Loucy (cell line): ENCODE results near the gene LANCL1.
"Not testable (repeated sequence)": the region's sequence is repeated elsewhere in the genome, so short reads cannot be mapped to it uniquely, and the experiment has no call there.

Source experiments
- H2AFZ ChIP-seq: fragments of 200-600 bp; sonication (generic); 2 replicates; pipeline ENCODE4 v1.6.0; 2016; ENCODE audit warnings: antibody characterized with exemption, mild to moderate bottlenecking, low read length, moderate library complexity
- H3F3A ChIP-seq: fragments of 200-600 bp; 2 replicates; pipeline ENCODE4 v1.6.0; 2016; ENCODE audit warnings: antibody characterized with exemption, low read depth, mild to moderate bottlenecking
- H3K27me3 ChIP-seq: fragments of 200-600 bp; sonication (generic); 2 replicates; pipeline ENCODE4 v1.6.1; 2014; ENCODE audit warnings: low read length, mild to moderate bottlenecking; ENCODE audit not compliant: insufficient read depth, poor library complexity, severe bottlenecking
- H3K36me3 ChIP-seq: fragments of 200-600 bp; sonication (generic); 2 replicates; pipeline ENCODE4 v1.6.1; 2016; ENCODE audit warnings: low read length; ENCODE audit not compliant: insufficient read depth
- H3K4me1 ChIP-seq: fragments of 200-600 bp; sonication (generic); 2 replicates; pipeline ENCODE4 v1.5.1; 2014; ENCODE audit warnings: low read length, mild to moderate bottlenecking; ENCODE audit not compliant: insufficient read depth, poor library complexity, severe bottlenecking
- H3K4me2 ChIP-seq: fragments of 200-600 bp; sonication (generic); 2 replicates; pipeline ENCODE4 v1.6.0; 2014; ENCODE audit warnings: antibody characterized with exemption, low read length, low read depth, mild to moderate bottlenecking; ENCODE audit not compliant: poor library complexity, severe bottlenecking
- H3K4me3 ChIP-seq: fragments of 200-600 bp; sonication (generic); 2 replicates; pipeline ENCODE4 v1.5.1; 2014; ENCODE audit warnings: low read length, mild to moderate bottlenecking, mixed read lengths; ENCODE audit not compliant: poor library complexity, severe bottlenecking
- H3K79me2 ChIP-seq: fragments of 200-600 bp; sonication (generic); 2 replicates; pipeline ENCODE4 v1.6.1; 2014; ENCODE audit warnings: low read length; ENCODE audit not compliant: insufficient read depth
- H3K9ac ChIP-seq: fragments of 200-600 bp; sonication (generic); 2 replicates; pipeline ENCODE4 v1.6.0; 2014; ENCODE audit warnings: mild to moderate bottlenecking, low read depth, low read length, moderate library complexity; ENCODE audit not compliant: poor library complexity, severe bottlenecking
- H3K9me2 ChIP-seq: fragments of 200-600 bp; sonication (generic); replicated peaks from 2 replicates; pipeline ENCODE4 v1.6.1; 2016; ENCODE audit warnings: low read depth, low read length, mixed read lengths
- H3K9me3 ChIP-seq: fragments of 200-600 bp; sonication (generic); 2 replicates; pipeline ENCODE4 v1.6.1; 2014; ENCODE audit warnings: mild to moderate bottlenecking, antibody characterized with exemption, low read length, low read depth; ENCODE audit not compliant: insufficient read depth
- H4K20me1 ChIP-seq: fragments of 200-600 bp; sonication (generic); 2 replicates; pipeline ENCODE4 v1.6.0; 2014; ENCODE audit warnings: antibody characterized with exemption, low read length, mild to moderate bottlenecking; ENCODE audit not compliant: insufficient read depth, poor library complexity, severe bottlenecking
- EZH2phosphoT487 ChIP-seq: fragments of 200-600 bp; IDR thresholded peaks from 2 replicates; pipeline ENCODE4 v1.6.1; 2018; ENCODE audit warnings: antibody characterized with exemption, mild to moderate bottlenecking, moderate library complexity, borderline replicate concordance
- TF ChIP-seq, protein P1 (sequence below): fragments of 200-600 bp; sonication (generic); conservative IDR thresholded peaks from 2 replicates; pipeline ENCODE4 v1.5.1; 2014; ENCODE audit warnings: mild to moderate bottlenecking, antibody characterized with exemption, low read length

The LANCL1 gene

GRCh38 chr2:210428393-210429179 lies 48.0 kb downstream of the LANCL1 start:
- no peak for TF ChIP-seq EZH2phosphoT487
- TF ChIP-seq, protein P1, sequence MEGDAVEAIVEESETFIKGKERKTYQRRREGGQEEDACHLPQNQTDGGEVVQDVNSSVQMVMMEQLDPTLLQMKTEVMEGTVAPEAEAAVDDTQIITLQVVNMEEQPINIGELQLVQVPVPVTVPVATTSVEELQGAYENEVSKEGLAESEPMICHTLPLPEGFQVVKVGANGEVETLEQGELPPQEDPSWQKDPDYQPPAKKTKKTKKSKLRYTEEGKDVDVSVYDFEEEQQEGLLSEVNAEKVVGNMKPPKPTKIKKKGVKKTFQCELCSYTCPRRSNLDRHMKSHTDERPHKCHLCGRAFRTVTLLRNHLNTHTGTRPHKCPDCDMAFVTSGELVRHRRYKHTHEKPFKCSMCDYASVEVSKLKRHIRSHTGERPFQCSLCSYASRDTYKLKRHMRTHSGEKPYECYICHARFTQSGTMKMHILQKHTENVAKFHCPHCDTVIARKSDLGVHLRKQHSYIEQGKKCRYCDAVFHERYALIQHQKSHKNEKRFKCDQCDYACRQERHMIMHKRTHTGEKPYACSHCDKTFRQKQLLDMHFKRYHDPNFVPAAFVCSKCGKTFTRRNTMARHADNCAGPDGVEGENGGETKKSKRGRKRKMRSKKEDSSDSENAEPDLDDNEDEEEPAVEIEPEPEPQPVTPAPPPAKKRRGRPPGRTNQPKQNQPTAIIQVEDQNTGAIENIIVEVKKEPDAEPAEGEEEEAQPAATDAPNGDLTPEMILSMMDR: no peak

GRCh38 chr2:210427309-210427708 lies 49.2 kb downstream of the LANCL1 start:
- H4K20me1 ChIP-seq, H3K79me2 ChIP-seq, H3K4me2 ChIP-seq, H3K27me3 ChIP-seq, H3F3A ChIP-seq, H2AFZ ChIP-seq, H3K4me1 ChIP-seq, H3K9ac ChIP-seq, H3K9me3 ChIP-seq, H3K4me3 ChIP-seq, H3K9me2 ChIP-seq: not testable (repeated sequence)
- H3K36me3 ChIP-seq: peaks cover 15% of the 10 kb centered on the region; the same call in 1 of the 2 replicates

More at GRCh38 chr2:210428393-210429179, 48.0 kb downstream of the LANCL1 start:
- Histone ChIP-seq H3F3A (no peaks in the 10 kb centered on the region), H3K79me2 (no peaks in the 10 kb centered on the region), H3K4me3 (no peak overlapping the region), H3K9ac (no peak overlapping the region), H3K27me3 (no peaks in the 10 kb centered on the region), H3K4me2 (no peak overlapping the region), H3K9me2 (no peaks in the 10 kb centered on the region), H3K9me3 (no peaks in the 10 kb centered on the region), H3K4me1 (no peaks in the 10 kb centered on the region), H3K36me3 (peaks cover 28% of the 10 kb centered on the region; the same call in 1 of the 2 replicates), H2AFZ (no peak overlapping the region), H4K20me1 (no peaks in the 10 kb centered on the region)

GRCh38 chr2:210422366-210422765 lies 54.2 kb downstream of the LANCL1 start:
- Histone ChIP-seq H2AFZ (no peak overlapping the region), H3K27me3 (no peaks in the 10 kb centered on the region), H3K4me1 (no peaks in the 10 kb centered on the region), H3K9me2 (no peaks in the 10 kb centered on the region), H3K4me2 (no peak overlapping the region), H3F3A (no peaks in the 10 kb centered on the region), H3K79me2 (no peaks in the 10 kb centered on the region), H3K4me3 (no peak overlapping the region), H4K20me1 (no peaks in the 10 kb centered on the region), H3K9me3 (no peaks in the 10 kb centered on the region), H3K9ac (no peak overlapping the region), H3K36me3 (no peaks in the 10 kb centered on the region)
- TF ChIP-seq, protein P1: no peak
- no peak for TF ChIP-seq EZH2phosphoT487

- no peak overlapping the region for H2AFZ ChIP-seq
- no peak overlapping the region for H3K4me2 ChIP-seq
- no peaks in the 10 kb centered on the region for H3K36me3 ChIP-seq
- H3K4me3 ChIP-seq: no peak overlapping the region
- no peaks in the 10 kb centered on the region for H3F3A ChIP-seq
- H3K4me1 ChIP-seq: no peaks in the 10 kb centered on the region
- TF ChIP-seq EZH2phosphoT487: no peak
- TF ChIP-seq, protein P1: no peak
- no peaks in the 10 kb centered on the region for H3K27me3 ChIP-seq
- H3K9me3 ChIP-seq: no peaks in the 10 kb centered on the region
- no peak overlapping the region for H3K9ac ChIP-seq
- no peaks in the 10 kb centered on the region for H4K20me1 ChIP-seq
- no peaks in the 10 kb centered on the region for H3K79me2 ChIP-seq
- H3K9me2 ChIP-seq: no peaks in the 10 kb centered on the region
Measured at GRCh38 chr2:210421916-210422315, 54.6 kb downstream of the LANCL1 start.
